ENCODE results near the gene ARSG.

ARSG gene

DNA sequence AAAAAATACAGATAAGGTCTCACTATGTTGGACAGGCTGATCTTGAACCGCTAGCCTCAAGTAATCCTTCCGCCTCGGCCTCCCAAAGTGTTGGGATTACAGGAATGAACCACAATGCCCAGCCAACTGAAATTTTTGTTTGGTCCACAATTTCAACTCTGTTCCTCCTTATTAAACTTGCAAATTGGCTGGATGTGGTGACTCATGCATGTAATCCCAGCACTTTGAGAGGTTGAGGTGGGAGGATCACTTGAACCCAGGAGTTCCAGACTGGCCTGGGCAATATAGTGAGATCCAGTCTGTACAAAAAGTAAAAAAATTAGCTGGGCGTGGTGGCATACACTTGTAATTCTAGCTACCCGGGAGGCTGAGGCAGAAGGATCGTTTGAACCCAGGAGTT is 13.4 kb downstream of the ARSG start:
- no peaks in the 10 kb centered on the region for H4K20me1 ChIP-seq (ENCODE audit: control insufficient read depth, insufficient read depth, low read depth, low read length)
- no peak for TF ChIP-seq EZH2phosphoT487 (IDR thresholded peaks at IDR 0.05; ENCODE audit: borderline replicate concordance, low read length)
- TF ChIP-seq, protein P1, sequence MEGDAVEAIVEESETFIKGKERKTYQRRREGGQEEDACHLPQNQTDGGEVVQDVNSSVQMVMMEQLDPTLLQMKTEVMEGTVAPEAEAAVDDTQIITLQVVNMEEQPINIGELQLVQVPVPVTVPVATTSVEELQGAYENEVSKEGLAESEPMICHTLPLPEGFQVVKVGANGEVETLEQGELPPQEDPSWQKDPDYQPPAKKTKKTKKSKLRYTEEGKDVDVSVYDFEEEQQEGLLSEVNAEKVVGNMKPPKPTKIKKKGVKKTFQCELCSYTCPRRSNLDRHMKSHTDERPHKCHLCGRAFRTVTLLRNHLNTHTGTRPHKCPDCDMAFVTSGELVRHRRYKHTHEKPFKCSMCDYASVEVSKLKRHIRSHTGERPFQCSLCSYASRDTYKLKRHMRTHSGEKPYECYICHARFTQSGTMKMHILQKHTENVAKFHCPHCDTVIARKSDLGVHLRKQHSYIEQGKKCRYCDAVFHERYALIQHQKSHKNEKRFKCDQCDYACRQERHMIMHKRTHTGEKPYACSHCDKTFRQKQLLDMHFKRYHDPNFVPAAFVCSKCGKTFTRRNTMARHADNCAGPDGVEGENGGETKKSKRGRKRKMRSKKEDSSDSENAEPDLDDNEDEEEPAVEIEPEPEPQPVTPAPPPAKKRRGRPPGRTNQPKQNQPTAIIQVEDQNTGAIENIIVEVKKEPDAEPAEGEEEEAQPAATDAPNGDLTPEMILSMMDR (IDR thresholded peaks at IDR 0.05; ENCODE audit: low read depth, low read length, poor library complexity, severe bottlenecking), result no peak
- H3K36me3 ChIP-seq (ENCODE audit: control insufficient read depth, low read length), result peaks cover 3% of the 10 kb centered on the region; the same call in 1 of the 2 replicates
- H3K9me3 ChIP-seq (ENCODE audit: control insufficient read depth, insufficient read depth, low read length), result no peaks in the 10 kb centered on the region
- no peak overlapping the region for H3K27ac ChIP-seq (ENCODE audit: low read depth, low read length)
- no peak overlapping the region for H3K4me3 ChIP-seq (ENCODE audit: low read length)
- no peak overlapping the region for H3K4me2 ChIP-seq (ENCODE audit: low read length)
- H3K79me2 ChIP-seq (ENCODE audit: control insufficient read depth, low read length), result no peaks in the 10 kb centered on the region
- H3K9me2 ChIP-seq (replicated peaks; ENCODE audit: control insufficient read depth, low read length), result no peaks in the 10 kb centered on the region
- H3K27me3 ChIP-seq (ENCODE audit: control insufficient read depth, low read length), result no peaks in the 10 kb centered on the region
- H3K4me1 ChIP-seq (ENCODE audit: control insufficient read depth, low read length), result no peaks in the 10 kb centered on the region
- H3F3A ChIP-seq (ENCODE audit: control insufficient read depth, insufficient read depth), result no peaks in the 10 kb centered on the region

DNA sequence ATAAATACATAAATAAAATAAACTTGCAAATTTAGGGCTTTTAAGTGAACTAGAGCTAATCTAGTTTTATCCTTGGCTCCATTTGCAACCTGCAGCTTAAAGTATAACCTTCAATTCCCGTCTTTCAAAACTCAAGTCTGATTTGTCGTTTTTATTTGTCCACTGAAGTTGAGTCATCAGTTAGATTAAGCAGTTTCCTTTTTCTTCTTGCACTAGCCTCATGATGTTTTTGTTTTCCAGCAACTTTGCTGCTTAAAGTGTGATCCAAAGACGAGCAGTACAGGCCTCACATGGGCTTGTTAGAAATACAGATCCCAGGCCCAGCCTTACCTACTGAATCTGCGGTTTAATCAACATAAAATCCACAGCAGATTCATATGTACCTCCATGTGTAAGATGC is 13.8 kb downstream of the ARSG start:
- peaks cover 3% of the 10 kb centered on the region; the same call in 1 of the 2 replicates for H3K36me3 ChIP-seq (ENCODE audit: control insufficient read depth, low read length)
- no peak overlapping the region for H3K27ac ChIP-seq (ENCODE audit: low read depth, low read length)
- no peaks in the 10 kb centered on the region for H3K4me1 ChIP-seq (ENCODE audit: control insufficient read depth, low read length)
- no peaks in the 10 kb centered on the region for H3K27me3 ChIP-seq (ENCODE audit: control insufficient read depth, low read length)
- TF ChIP-seq, protein P1 (IDR thresholded peaks at IDR 0.05; ENCODE audit: low read depth, low read length, poor library complexity, severe bottlenecking), result no peak
- no peak for TF ChIP-seq EZH2phosphoT487 (IDR thresholded peaks at IDR 0.05; ENCODE audit: borderline replicate concordance, low read length)
- H4K20me1 ChIP-seq (ENCODE audit: control insufficient read depth, insufficient read depth, low read depth, low read length), result no peaks in the 10 kb centered on the region
- H3K9me3 ChIP-seq (ENCODE audit: control insufficient read depth, insufficient read depth, low read length), result no peaks in the 10 kb centered on the region
- H3F3A ChIP-seq (ENCODE audit: control insufficient read depth, insufficient read depth), result no peaks in the 10 kb centered on the region
- H3K4me3 ChIP-seq (ENCODE audit: low read length), result no peak overlapping the region
- no peaks in the 10 kb centered on the region for H3K9me2 ChIP-seq (replicated peaks; ENCODE audit: control insufficient read depth, low read length)
- no peaks in the 10 kb centered on the region for H3K79me2 ChIP-seq (ENCODE audit: control insufficient read depth, low read length)
- no peak overlapping the region for H3K4me2 ChIP-seq (ENCODE audit: low read length)

DNA sequence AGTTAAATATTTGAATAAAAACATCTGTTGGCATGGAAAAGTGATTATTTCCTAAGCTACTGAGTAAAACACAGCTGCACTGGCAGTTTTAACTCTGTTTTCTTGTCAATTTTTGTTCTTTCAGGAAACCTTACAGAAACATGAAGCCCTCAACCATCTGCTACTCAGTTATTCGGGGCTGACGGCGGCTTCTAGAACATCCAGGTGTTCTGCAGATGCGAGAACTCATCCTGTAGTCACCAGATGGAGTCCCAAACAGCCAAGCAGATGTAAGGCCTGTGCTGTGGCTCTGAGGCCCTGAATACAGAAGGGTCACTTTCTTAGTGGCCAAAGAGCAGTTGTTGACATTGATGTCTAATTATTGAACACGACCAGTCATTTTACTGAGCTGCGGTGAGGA is 15.5 kb downstream of the ARSG start:
- Histone ChIP-seq H4K20me1 (ENCODE audit: control insufficient read depth, insufficient read depth, low read depth, low read length) (no peaks in the 10 kb centered on the region), H3K27me3 (ENCODE audit: control insufficient read depth, low read length) (no peaks in the 10 kb centered on the region), H3K79me2 (ENCODE audit: control insufficient read depth, low read length) (no peaks in the 10 kb centered on the region), H3K4me3 (ENCODE audit: low read length) (no peak overlapping the region), H3K4me2 (ENCODE audit: low read length) (no peak overlapping the region), H3K36me3 (ENCODE audit: control insufficient read depth, low read length) (peaks cover 3% of the 10 kb centered on the region; the same call in 1 of the 2 replicates), H3K9me3 (ENCODE audit: control insufficient read depth, insufficient read depth, low read length) (no peaks in the 10 kb centered on the region), H3K27ac (ENCODE audit: low read depth, low read length) (no peak overlapping the region), H3K9me2 (replicated peaks; ENCODE audit: control insufficient read depth, low read length) (no peaks in the 10 kb centered on the region), H3F3A (ENCODE audit: control insufficient read depth, insufficient read depth) (no peaks in the 10 kb centered on the region), H3K4me1 (ENCODE audit: control insufficient read depth, low read length) (no peaks in the 10 kb centered on the region)
- TF ChIP-seq, protein P1 (IDR thresholded peaks at IDR 0.05; ENCODE audit: low read depth, low read length, poor library complexity, severe bottlenecking), result no peak
- TF ChIP-seq EZH2phosphoT487 (IDR thresholded peaks at IDR 0.05; ENCODE audit: borderline replicate concordance, low read length), result no peak
